HG02840 (cell line): ENCODE data around the gene RNF2.
"Not testable (repeated sequence)": the region's sequence is repeated elsewhere in the genome, so short reads cannot be mapped to it uniquely, and the experiment has no call there.

Source experiments
- ATAC-seq: cut with Tn5 transposase; IDR thresholded peaks from one replicate; pipeline ENCODE4 v1.9.1; 2021; ENCODE audit warnings: mild to moderate bottlenecking, moderate library complexity, moderate number of reproducible peaks; ENCODE audit not compliant: unreplicated experiment, low FRiP score

Gene RNF2

DNA sequence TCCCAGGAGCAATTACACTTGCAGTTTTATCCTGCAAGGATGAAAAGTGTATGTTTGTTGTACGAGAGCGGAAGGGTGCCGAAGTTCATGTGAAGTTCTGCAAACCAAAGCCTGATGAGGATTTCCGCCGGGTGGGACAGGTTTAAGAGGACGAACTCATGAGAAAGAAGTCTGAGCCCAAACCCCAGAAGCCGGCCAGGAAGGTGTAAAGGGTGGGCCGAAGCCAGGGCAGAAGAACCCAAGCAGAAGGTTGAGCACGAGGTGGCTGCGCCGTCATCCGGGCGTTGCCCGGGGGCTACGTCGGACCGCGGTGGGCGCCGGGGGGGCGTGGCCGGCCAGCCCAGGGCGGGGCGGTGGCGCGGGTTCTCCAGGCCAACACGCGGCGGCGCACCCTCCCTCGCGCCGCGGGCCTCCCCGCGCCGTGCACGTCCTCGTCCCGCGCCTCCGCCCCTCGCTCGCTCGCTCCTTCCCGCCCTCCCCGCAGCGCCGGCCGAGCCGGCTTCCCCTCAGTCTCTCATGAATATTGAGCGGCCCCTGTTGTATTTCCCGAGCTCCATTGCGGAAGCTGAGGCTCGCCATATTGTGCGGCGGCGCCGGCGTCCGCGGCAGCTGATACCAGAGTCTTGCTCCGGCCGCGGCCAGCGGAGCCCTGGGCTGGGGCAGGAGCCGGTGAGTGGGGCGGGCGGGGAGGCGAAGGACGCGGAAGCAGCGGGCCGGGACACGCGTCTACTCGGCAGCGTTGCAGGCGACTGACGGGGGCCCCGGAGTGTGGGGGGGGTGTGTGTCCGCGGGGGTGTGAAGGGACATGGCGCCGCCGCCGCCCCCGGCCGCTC lies at the start of gene RNF2:
Gene RNF2 (plus strand): TSS at position 578 of the 833 bp plus-strand sequence. CDS start 41,996 bp downstream, outside the sequence.
- ATAC-seq = peak; percentile 80

DNA sequence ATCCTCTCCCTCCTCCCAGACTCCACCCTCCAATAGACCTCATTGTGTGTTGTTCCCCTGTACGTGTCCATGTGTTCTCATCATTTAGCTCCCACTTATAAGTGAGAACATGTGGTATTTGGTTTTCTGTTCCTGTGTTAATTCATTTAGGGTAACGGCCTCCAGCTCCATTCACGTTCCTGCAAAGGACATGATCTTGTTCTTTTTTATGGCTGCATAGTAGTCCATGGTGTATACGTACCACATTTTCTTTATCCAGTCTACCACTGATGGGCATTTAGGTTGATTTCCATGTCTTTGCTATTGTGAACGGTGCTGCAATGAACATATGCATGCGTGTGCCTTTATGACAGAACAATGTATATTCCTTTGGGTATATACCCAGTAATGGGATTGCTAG lies 45.4 kb upstream of the RNF2 start:
- not testable (repeated sequence) for ATAC-seq

DNA sequence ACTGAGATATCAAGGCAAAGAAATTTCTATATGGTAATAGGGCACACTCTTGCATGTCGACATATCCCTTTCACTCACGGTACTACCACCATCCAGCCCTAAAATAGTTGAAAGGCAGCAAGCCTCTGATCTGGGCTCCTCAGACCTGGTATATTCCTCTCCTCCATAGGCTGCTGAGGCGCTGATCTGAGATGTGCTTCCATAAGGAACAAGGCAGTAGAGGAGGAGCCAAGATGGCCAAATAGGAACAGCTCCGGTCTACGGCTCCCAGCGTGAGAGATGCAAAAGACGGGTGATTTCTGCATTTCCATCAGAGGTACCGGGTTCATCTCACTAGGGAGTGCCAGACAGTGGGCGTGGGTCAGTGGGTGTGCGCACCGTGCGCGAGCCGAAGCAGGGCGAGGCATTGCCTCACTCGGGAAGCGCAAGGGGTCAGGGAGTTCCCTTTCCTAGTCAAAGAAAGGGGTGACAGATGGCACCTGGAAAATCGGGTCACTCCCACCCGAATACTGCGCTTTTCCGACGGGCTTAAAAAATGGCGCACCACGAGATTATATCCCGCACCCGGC lies 44.0 kb upstream of the RNF2 start:
- ATAC-seq = not testable (repeated sequence)

DNA sequence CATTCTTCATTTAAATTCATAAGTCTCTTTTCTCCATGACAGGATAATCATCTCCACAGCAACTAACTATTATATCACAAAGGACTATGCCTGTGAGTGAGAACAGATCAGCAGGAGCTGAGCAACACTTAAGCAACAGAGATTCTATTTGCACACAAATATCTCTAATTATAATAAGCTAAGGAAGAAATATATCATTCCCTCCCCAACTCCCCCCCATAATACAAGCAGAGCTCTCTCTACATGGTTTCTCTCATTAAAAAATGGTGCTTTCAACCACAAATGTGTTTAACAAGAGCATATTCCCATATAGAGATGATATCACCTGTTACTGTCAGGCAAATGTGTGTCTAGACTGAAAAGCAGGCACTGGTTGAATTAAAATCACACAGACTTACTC lies 36.5 kb upstream of the RNF2 start:
- ATAC-seq = no peak

DNA sequence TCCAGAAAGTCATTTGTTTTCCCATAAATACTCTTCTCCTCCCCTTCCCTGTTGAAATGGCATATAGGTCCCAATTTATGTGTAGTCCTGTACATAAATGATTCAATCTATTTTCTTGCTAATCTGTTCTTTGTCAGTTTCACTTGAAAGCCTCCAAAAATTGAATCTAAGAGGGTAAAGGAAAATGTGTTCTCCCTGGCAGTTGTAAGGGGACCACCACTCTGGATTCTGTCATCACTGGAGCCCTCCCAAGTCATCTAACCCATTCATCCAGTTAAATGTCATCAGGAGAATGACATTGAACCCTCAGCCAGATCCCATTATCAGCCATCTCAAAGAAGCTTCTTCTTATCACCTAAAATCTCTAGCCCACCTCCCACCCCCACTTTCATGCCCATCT lies 35.0 kb upstream of the RNF2 start:
- no peak for ATAC-seq

DNA sequence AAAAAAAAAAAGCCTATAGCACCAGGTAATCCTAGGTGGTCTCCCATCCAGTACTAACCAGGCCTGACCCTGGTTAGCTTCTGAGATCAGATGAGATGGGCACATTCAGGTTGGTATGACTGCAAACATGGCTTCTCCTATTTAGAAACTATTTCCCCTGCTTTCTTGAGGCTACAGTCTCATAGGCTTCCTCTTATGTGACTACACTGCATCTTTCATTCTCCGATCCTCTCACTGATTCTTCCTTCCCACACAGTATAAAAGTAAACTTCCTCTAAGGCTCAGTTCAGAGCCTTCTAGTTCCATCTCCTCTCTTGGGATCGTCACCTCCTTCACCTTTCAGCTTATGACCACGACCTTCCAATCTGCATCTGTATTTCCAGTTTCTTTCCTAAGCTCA lies 30.4 kb upstream of the RNF2 start:
- ATAC-seq = no peak

DNA sequence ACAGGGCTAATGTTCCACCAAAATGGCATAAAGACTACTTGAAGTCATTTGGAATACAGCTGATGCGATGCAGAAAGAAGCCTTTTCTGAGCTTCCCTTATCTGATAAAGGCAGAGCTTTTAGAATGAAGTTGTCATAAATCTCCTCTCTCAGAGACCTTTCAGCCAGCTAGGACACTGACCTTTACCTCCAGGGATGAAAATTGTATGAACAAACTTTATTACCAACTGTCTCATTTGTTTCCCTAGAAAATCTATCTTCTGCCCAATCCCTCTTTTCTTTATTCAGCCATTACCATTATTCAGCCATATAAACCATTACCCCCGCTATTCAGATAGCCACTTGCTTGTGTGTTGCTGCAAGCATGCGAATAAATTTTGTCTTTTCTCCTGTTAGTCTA lies 29.7 kb upstream of the RNF2 start:
- ATAC-seq = no peak

DNA sequence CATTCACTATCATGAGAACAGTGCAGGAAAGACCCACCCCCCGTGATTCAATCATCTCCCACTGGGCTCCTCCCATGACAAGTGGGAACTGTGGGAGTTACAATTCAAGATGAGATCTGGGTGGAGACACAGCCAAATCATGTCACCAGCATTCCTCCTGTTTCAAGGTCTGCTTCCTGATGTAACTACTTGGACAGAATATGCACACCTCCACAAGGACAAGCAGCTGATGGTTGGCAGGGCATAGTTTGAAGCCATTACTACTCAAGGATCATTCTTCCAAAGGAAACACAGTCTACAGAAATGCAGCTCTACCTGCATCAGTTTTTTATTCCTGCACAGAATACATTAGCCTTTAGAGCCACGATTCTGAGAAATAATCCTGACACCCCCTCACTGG lies 28.5 kb upstream of the RNF2 start:
- no peak for ATAC-seq

DNA sequence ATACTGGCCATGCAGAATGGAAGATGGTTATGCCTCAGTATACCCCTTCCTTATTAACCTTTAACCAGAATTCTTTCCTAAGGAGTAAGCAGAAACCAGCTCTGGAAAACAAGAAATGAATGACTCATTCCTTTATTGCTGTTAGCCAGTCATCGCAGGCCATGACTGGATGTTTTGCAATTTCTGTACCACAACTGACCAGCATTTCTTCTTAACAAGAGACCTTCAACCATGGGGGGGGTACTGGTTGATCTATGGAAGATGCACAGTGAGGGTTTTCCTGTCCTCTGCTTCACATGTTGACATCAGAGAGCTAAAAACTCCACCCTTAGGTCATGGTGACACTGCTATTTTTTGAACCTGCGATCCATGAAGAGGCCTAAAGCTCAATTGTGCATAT lies 28.0 kb upstream of the RNF2 start:
- ATAC-seq = no peak

DNA sequence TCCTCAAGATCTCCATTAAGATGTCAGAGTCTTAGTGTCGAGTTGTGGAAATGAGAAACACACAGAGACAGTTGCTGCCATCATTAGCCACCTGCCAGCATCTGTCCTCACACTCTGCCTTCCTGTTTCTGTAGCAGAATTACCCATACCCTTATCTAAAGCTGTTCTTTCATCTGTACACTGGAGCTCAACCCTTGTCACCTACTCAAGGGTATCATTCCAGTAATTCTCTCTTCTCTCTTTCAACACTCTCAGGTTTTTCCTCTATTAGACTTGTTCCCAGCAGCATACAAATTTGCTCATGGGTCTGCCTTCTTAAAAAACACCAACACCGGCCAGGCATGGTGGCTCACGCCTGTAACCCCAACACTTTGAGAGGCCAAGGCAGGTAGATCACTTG lies 27.4 kb upstream of the RNF2 start:
- no peak for ATAC-seq

DNA sequence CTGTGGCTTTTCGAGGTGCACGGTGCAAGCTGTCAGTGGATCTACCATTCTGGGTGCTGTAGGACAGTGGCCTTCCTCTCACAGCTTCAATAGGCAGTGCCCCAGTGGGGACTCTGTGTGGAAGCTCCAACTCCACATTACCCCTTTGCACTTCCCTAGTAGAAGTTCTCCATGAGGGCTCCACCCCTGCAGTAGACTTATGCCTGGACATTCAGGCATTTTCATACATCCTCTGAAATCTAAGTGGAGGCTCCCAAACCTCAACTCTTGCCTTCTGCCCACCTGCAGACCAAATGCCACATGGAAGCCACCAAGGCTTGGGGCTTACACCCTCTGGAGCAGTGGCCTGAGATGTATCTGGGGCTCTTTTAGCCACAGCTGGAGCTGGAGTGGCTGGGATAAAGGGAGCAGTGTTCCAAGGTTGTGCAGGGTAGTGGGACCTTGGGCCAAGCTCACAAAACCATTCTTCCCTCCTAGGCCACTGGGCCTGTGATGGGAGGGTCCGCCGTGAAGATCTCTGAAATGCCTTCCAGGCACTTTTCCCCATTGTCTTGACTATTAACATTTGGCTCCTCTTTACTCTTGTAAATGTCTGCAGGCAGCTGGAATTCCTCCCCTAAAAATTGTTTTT lies 18.0 kb upstream of the RNF2 start:
- ATAC-seq = no peak

DNA sequence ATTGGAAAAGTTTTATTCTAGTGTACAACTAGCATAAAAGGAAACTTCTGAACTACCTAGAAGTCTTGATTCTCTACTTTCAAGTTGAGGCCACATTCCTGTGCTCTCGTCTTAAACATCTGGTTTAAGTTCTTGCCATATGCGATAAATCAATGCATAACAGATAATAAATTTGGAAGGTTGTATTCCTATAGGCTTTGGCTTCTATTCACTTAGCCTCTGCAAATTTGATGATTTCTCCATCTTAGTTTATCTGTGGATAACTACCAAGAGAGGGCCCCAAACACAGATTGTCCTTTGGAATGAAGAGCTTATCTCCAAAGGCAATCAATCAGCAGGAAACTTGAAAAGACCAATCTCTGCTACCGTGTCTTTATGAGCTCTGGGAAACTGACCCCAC lies 11.7 kb upstream of the RNF2 start:
- ATAC-seq = no peak

DNA sequence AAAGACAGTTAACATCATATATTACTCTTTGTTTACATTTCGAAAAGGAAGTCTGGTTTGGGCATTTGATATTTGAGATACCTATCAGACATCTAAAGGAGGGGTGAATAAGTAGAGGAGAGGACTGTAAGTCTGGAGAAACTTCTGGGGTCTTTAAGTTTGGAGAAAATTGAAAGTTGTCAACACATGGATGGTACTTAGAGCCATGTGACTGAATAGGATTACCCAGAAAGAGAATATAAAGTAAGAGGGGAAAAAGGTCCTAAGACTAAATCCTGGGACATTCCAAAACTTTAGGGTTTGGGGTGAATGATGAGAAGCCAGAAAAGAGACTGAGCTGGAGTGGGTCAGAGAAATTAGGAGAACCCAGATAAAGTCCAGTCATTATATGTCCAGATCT lies 10.1 kb upstream of the RNF2 start:
- ATAC-seq = no peak

DNA sequence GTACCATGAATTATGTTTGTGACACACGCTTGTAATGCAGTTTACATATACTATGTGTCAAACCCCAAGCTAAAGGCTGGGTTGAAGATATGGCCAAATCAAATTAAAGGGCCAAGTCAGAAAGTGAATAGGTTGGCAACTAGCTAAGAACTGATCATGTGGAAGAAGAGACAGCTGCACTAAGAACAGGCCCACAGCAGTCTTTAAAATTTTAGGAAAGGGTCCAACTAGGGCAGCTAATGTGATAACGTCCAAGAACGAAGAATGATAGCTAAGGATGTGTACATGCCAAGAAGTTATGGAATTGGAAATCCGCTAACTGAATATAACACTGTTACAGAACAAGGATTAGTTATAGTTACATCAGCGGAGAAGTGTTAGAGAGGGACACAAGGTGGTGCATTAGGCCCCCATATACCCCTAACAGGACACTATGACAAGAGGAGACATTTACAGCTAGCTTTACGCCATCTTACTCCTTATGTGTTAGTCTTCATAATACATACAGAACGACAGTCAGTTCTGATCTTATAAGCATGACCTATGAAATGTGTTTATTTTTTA lies 6.5 kb upstream of the RNF2 start:
- ATAC-seq = no peak

DNA sequence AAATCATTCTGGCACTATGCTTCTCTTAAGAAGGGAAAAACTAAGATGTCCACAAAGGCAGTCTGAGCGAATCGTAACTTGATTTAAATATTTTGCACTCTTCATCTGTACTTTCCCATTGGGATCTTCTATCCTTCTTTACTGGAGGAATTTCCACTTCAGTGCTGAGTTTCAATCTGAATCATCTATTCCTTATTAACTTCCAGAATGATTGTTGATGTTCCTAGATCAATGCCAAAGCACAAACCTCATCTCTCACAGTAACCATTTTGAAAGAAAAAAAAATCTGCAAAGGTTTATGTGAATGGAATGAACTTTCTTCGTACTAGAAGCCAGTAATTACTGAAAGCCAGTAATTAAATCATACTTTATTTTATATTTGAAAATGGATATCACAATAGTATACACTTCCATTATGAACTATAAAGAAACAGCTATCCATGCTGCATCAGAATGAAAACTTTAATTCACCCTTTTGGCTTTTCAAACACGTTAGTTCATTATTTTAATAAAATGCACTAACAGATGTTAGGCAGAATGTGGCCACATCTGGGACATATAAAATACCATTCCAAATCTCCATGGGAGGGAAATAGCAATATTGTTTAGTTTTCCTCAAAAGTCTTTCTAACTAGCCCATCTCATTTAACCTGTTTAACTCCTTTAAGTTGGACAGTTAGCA lies 5.5 kb upstream of the RNF2 start:
- ATAC-seq = no peak

DNA sequence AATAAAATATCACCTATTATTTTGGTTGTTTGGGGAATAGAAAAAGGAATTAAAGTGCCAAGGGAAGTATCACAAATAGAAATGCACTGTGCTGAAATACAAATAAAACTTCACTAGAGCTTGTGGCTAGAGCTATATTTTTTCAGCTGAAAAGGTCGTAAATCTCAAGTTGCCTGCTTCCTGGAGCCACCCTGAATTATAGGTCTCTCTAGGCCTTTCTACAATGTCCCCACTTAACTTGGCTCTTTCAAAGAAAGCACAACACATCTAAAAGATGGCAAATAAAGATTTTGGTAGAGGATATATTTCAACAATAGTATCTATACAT lies 5.0 kb upstream of the RNF2 start:
- ATAC-seq = no peak

DNA sequence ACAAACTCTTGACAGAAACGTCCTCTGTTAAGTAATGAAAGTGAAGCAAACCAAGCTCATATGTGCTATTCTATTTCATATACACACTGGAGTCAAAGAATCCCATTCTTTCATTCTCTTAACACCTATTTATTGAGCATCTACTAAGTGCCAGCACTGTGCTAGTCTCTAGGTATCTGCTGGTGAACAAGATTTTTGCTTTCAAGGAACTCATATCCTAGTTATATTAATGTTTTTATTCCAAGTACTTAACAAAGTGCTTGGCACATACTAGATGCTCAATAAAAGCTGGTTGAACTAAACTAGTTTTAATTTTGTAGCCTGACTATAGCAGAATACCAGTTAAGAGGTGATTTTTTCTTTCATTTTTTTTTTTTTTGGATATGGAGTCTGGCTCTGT lies 3.6 kb upstream of the RNF2 start:
- ATAC-seq = no peak

DNA sequence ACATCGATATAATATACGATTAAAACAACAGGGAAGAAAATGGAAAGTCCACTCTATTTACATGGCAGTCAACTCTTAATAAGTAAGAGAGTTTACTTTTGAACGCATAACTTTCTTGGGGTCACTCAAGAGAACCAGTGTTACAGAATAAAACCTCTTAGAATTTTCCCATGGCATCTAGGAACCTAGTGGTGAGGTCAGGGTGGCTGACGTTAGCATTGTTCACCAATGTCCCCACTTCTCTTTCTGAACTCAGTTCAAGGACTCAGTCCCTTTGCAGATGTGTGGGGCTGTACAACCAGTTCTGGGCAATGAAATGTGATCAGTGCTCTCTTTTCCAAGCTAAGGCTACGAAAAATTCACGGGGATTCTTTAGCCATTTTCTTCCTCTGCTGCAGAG lies 2.6 kb upstream of the RNF2 start:
- no peak for ATAC-seq

DNA sequence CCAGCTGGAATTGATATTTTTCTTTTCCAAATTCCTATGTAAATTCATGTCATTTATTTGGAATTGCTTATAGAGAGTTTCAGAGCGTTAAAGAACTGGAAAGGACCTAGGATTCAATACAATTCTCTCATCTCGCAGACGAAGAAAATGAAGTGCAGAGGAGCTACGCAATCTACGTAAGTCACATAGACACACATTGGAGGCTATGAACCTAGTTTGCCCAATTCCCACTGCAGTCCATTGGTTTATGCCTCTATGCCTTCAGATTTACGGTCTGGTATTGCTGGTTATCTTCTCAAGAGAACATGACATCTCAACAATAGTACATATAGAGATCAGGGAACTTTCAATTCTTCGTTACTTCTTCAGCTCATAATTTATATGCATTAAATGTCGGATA lies 971 bp upstream of the RNF2 start:
- no peak for ATAC-seq

DNA sequence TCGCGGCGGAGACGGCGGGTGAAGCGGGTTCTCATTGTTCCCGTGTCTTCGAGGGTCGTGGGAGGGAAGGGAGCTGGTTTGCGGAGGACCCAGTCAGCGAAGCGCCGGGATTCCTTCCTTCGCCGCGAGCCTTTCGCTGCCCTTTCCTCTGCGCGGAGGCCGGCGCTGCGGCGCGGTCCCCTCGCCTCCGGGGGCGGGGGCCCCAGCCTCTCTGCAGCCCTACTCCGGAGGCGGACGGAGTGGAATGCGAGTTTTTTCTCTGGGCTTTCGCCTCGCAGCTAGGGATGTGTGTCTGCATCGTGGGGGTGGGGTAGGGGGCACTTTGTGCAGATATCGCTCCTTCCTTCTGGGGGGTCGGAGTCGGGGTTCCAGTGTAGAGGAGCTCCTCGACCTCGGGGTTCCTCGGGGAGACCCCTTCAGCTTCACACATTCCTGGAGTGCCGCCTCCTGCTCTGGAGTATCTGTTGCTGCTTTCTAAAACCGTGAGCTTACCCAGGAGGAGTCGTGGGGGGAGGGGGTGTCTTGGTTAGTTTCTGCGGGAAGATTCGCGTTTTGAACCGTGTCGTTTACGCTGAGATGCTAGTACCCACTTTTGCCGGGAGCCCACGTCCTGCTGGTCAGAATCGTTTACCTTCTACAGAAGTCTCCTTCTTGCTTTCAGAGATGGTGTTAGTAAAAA lies 595 bp downstream of the RNF2 start:
- ATAC-seq = peak; percentile 6

DNA sequence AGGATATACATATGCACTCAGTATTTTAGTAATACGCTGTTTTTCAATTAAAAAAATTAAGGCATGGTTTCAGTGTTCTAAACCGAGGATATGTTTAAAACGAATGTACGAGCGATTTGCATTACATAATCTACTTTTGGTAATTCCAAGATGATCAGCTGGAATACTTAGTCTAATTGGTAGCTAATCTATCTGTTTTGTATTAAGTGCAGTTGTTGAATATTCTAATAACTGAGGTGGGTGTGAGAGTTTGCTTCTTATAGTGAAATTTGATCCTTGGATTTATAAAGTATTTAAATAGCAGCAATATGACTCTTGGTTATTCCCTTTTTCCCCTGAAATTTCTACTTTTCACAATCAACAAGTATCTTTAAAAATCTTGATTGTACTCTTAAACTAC lies 1.3 kb downstream of the RNF2 start:
- no peak for ATAC-seq
